Tibial nerve (tissue), 4 donors: ENCODE data around the gene EIF4H. TPM values are rescaled to one million over a fixed set of nuclear protein-coding genes. Genes with fewer than 3 reads are reported as not detected.

Experiments used
- DNase-seq, 2 donors: peaks; one replicate each; pipeline ENCODE4 v3.0.0-alpha.2; 2019; ENCODE audit warnings: low spot score in 2 of 2
- H3K27ac ChIP-seq, 4 donors: fragments of 200-600 bp; sonication (generic) in 3 of 4; one replicate each; pipeline ENCODE4 v1.5.1; 2017 to 2019; ENCODE audit warnings: mild to moderate bottlenecking in 1 of 4
- H3K27me3 ChIP-seq, 2 donors: fragments of 200-600 bp; sonication (generic) in 1 of 2; one replicate each; pipeline versions ENCODE4 v1.5.1 to v1.6.0; 2017 to 2019
- H3K36me3 ChIP-seq, 3 donors: fragments of 200-600 bp; sonication (generic); one replicate each; pipeline ENCODE4 v1.5.1; 2018 to 2019
- H3K4me1 ChIP-seq, 4 donors: fragments of 200-600 bp; sonication (generic) in 3 of 4; one replicate each; pipeline ENCODE4 v1.5.1; 2017 to 2019
- H3K4me3 ChIP-seq, 4 donors: fragments of 200-600 bp; sonication (generic) in 3 of 4; one replicate each; pipeline ENCODE4 v1.5.1; 2017 to 2019; ENCODE audit warnings: mild to moderate bottlenecking in 1 of 4, moderate library complexity in 1 of 4
- H3K9me3 ChIP-seq, 4 donors: fragments of 200-600 bp; sonication (generic) in 3 of 4; one replicate each; pipeline ENCODE4 v1.5.1; 2017 to 2019
- CTCF ChIP-seq, 5 experiments: fragments of 200-600 bp in 3 of 5; fragments of 450-650 bp in 2 of 5; sonication (generic) in 3 of 5; IDR thresholded peaks; one replicate each; pipeline ENCODE4 v1.5.1; 2016 to 2019; ENCODE audit warnings: antibody characterized with exemption in 5 of 5, mild to moderate bottlenecking in 3 of 5, moderate library complexity in 2 of 5
- EP300 ChIP-seq, 2 donors: sonication (generic); formaldehyde crosslinking; IDR thresholded peaks; one replicate each; pipeline ENCODE4 v1.6.1; 2017; ENCODE audit warnings: antibody characterized with exemption in 2 of 2, mild to moderate bottlenecking in 1 of 2
- POLR2A ChIP-seq, 2 donors: fragments of 450-650 bp; IDR thresholded peaks; one replicate each; pipeline ENCODE4 v1.6.1; 2017; ENCODE audit warnings: antibody characterized with exemption in 2 of 2, mild to moderate bottlenecking in 2 of 2, moderate library complexity in 2 of 2
- WGBS, 2 donors: methylation state at CpG; one replicate each; pipeline ENCODE4 v1.1.5; 2018; 5-methylcytosine and 5-hydroxymethylcytosine counted together
- total RNA-seq, 4 donors: library from RNA; depleted of rRNA; stranded (reverse); fragments of >200 nt; gene quantifications; one replicate each; pipeline ENCODE4 v1.1.0, GENCODE V29; 2016

EIF4H gene
- total RNA-seq, 4 donors from 2014 or later: 184 to 211 (median 192) TPM

- H3K9me3 ChIP-seq: no peaks in the 10 kb centered on the region
- no peaks in the 10 kb centered on the region for H3K27me3 ChIP-seq
- peaks cover 0 to 16% (median 0%) of the 10 kb centered on the region in 3 donors for H3K36me3 ChIP-seq
- DNase-seq: no peak
- H3K4me1 ChIP-seq: peaks cover 0 to 63% (median 47%) of the 10 kb centered on the region in 4 donors
- H3K4me3 ChIP-seq: peak overlapping the region; percentile 79 to 93 (median 91)
- TF ChIP-seq POLR2A (IDR thresholded peaks at IDR 0.05) (no peak), CTCF (IDR thresholded peaks at IDR 0.05) (no peak), EP300 (IDR thresholded peaks at IDR 0.05) (no peak)
- H3K27ac ChIP-seq: peak overlapping the region in 3 of 4 donors; percentile 94 to 97 (median 95)
- WGBS, 2 donors: 11 to 16% methylated on average over 6 of the region's 6 CpGs
Observed at GRCh38 chr7:74175340-74175739, 1.2 kb downstream of the EIF4H start.

GRCh38 chr7:74176555-74176954 is 2.4 kb downstream of the EIF4H start:
- Histone ChIP-seq H3K27me3 (no peaks in the 10 kb centered on the region), H3K9me3 (no peaks in the 10 kb centered on the region), H3K27ac (peak overlapping the region in 2 of 4 donors; percentile 8 to 29), H3K4me1 (peaks cover 5 to 75% (median 58%) of the 10 kb centered on the region in 4 donors), H3K4me3 (no peak overlapping the region), H3K36me3 (peaks cover 0 to 22% (median 0%) of the 10 kb centered on the region in 3 donors)
- TF ChIP-seq POLR2A (IDR thresholded peaks at IDR 0.05) (no peak), EP300 (IDR thresholded peaks at IDR 0.05) (no peak), CTCF (IDR thresholded peaks at IDR 0.05) (no peak)
- no peak for DNase-seq
- 30 to 35% methylated on average over 3 of the region's 3 CpGs for WGBS, 2 donors

- DNase-seq: no peak
- TF ChIP-seq CTCF (IDR thresholded peaks at IDR 0.05): no peak
- TF ChIP-seq EP300 (IDR thresholded peaks at IDR 0.05): no peak
- TF ChIP-seq POLR2A (IDR thresholded peaks at IDR 0.05): no peak
- WGBS, 2 donors: 36 to 42% methylated on average over 9 of the region's 9 CpGs
- Histone ChIP-seq H3K9me3 (no peaks in the 10 kb centered on the region), H3K4me3 (no peak overlapping the region), H3K27ac (no peak overlapping the region), H3K27me3 (no peaks in the 10 kb centered on the region), H3K4me1 (peaks cover 5 to 86% (median 74%) of the 10 kb centered on the region in 4 donors), H3K36me3 (peaks cover 0 to 25% (median 0%) of the 10 kb centered on the region in 3 donors)
Observed at GRCh38 chr7:74178632-74179031, 4.5 kb downstream of the EIF4H start.

GRCh38 chr7:74179935-74180604 is 5.9 kb downstream of the EIF4H start:
- H3K4me3 ChIP-seq: no peak overlapping the region
- DNase-seq: no peak
- peaks cover 0 to 25% (median 0%) of the 10 kb centered on the region in 3 donors for H3K36me3 ChIP-seq
- H3K4me1 ChIP-seq: peaks cover 5 to 100% (median 78%) of the 10 kb centered on the region in 4 donors
- H3K9me3 ChIP-seq: no peaks in the 10 kb centered on the region
- no peak for TF ChIP-seq EP300 (IDR thresholded peaks at IDR 0.05)
- TF ChIP-seq POLR2A (IDR thresholded peaks at IDR 0.05): no peak
- TF ChIP-seq CTCF (IDR thresholded peaks at IDR 0.05): no peak
- no peaks in the 10 kb centered on the region for H3K27me3 ChIP-seq
- 54 to 56% methylated on average over 3 of the region's 3 CpGs for WGBS, 2 donors
- H3K27ac ChIP-seq: peak overlapping the region in 1 of 4 donors; percentile 40

GRCh38 chr7:74180866-74181265 is 6.7 kb downstream of the EIF4H start:
- Histone ChIP-seq H3K4me3 (no peak overlapping the region), H3K9me3 (no peaks in the 10 kb centered on the region), H3K27ac (peak overlapping the region in 1 of 4 donors; percentile 40), H3K27me3 (no peaks in the 10 kb centered on the region), H3K4me1 (peaks cover 5 to 100% (median 80%) of the 10 kb centered on the region in 4 donors), H3K36me3 (peaks cover 0 to 25% (median 0%) of the 10 kb centered on the region in 3 donors)
- no peak for DNase-seq
- TF ChIP-seq POLR2A (IDR thresholded peaks at IDR 0.05): no peak
- no peak for TF ChIP-seq CTCF (IDR thresholded peaks at IDR 0.05)
- TF ChIP-seq EP300 (IDR thresholded peaks at IDR 0.05): no peak
- 59 to 64% methylated on average over 1 of the region's 1 CpG for WGBS, 2 donors
